Spleen (tissue), 7 donors: Measurements from ENCODE around the gene CCN5.

Experiments
- CTCF ChIP-seq, 11 experiments: fragments of 200-600 bp in 7 of 11; fragments of 450-650 bp in 4 of 11; sonication (generic) in 4 of 11; IDR thresholded peaks in 8 of 11; conservative IDR thresholded peaks in 3 of 11; 1 replicate in 7 of 11; 2 replicates in 4 of 11; pipeline versions ENCODE4 v1.4.0 to v1.8.0; 2016 to 2021; ENCODE audit warnings: antibody characterized with exemption in 11 of 11, inconsistent platforms in 4 of 11, mild to moderate bottlenecking in 1 of 11
- POLR2A ChIP-seq, 3 donors: fragments of 450-650 bp; IDR thresholded peaks; one replicate each; pipeline ENCODE4 v1.5.1; 2017; ENCODE audit warnings: antibody characterized with exemption in 3 of 3, mild to moderate bottlenecking in 1 of 3
- POLR2AphosphoS5 ChIP-seq, 3 donors: sonication (generic); formaldehyde crosslinking; IDR thresholded peaks; one replicate each; pipeline ENCODE4 v1.5.1; 2017; ENCODE audit warnings: antibody characterized with exemption in 3 of 3
- donor health status: DM: no; HTN: no; CAD: no; lungs with moderate emphysema.
- donor health status: DM: no; HTN: no; CAD: no.
- donor health status: DM: no; HTN: no; CAD: no.

GRCh38 chr20:44695295-44695673 is 19.9 kb upstream of the CCN5 start:
- no peak for TF ChIP-seq CTCF (IDR thresholded peaks at IDR 0.05 in 8 of 11, conservative IDR thresholded peaks at IDR 0.05 in 3 of 11)
- no peak for TF ChIP-seq POLR2A (IDR thresholded peaks at IDR 0.05)
- no peak for TF ChIP-seq POLR2AphosphoS5 (IDR thresholded peaks at IDR 0.05)
